Kidney (tissue), 14 donors: ENCODE results near the gene B3GNT7. TPM values are rescaled to one million over a fixed set of nuclear protein-coding genes. Genes with fewer than 3 reads are reported as not detected.
"Not testable (repeated sequence)": the region's sequence is repeated elsewhere in the genome, so short reads cannot be mapped to it uniquely, and the experiment has no call there.

Experiments used
- DNase-seq, 5 donors: peaks; one replicate each; pipeline ENCODE4 v3.0.0-alpha.2; 2013 to 2020
- FAIRE-seq: peaks from 2 replicates; lab custom pipeline; 2012; peaks lifted over from hg19 to GRCh38; lab: Jason Lieb, UNC
- H3K27ac ChIP-seq, 2 donors: one replicate each; pipeline ENCODE4 v1.7.0; 2013; ENCODE audit warnings: low read depth in 2 of 2, low read length in 2 of 2, inconsistent platforms in 1 of 2
- H3K27me3 ChIP-seq: one replicate; pipeline ENCODE4 v1.7.1; 2013; ENCODE audit warnings: low read length, inconsistent platforms; ENCODE audit not compliant: control insufficient read depth, insufficient read depth
- H3K36me3 ChIP-seq, 3 donors: one replicate each; pipeline versions ENCODE4 v1.7.0 to v1.7.1; 2013; ENCODE audit warnings: low read length in 3 of 3, control low read depth in 1 of 3, inconsistent platforms in 1 of 3; ENCODE audit not compliant: insufficient read depth in 3 of 3, control insufficient read depth in 2 of 3
- H3K4me1 ChIP-seq, 3 donors: one replicate each; pipeline versions ENCODE4 v1.7.0 to v1.7.1; 2013; ENCODE audit warnings: low read length in 3 of 3, inconsistent platforms in 1 of 3, low read depth in 1 of 3; ENCODE audit not compliant: control insufficient read depth in 2 of 3, insufficient read depth in 2 of 3
- H3K4me3 ChIP-seq, 3 donors: one replicate each; pipeline versions ENCODE4 v1.7.0 to v1.8.1; 2013; ENCODE audit warnings: low read length in 3 of 3, control low read depth in 1 of 3, inconsistent platforms in 1 of 3
- H3K9ac ChIP-seq, 3 donors: one replicate each; pipeline versions ENCODE4 v1.7.0 to v1.7.1; 2013; ENCODE audit warnings: low read length in 3 of 3, control low read depth in 1 of 3, inconsistent platforms in 1 of 3
- H3K9me3 ChIP-seq, 3 donors: one replicate each; pipeline versions ENCODE4 v1.7.0 to v1.7.1; 2013; ENCODE audit warnings: low read length in 3 of 3, control low read depth in 1 of 3, inconsistent platforms in 1 of 3; ENCODE audit not compliant: control insufficient read depth in 2 of 3, insufficient read depth in 1 of 3
- CTCF ChIP-seq: IDR thresholded peaks from 3 replicates; pipeline ENCODE4 v1.5.1; 2012; ENCODE audit warnings: mild to moderate bottlenecking, moderate library complexity, borderline replicate concordance; ENCODE audit not compliant: insufficient read depth; ENCODE audit errors: extremely low read depth
- intact Hi-C: fragments of 100-400 bp; cut with DNase I; formaldehyde crosslinking; loops from one replicate; pipeline ENCODE4 v1.11.1; 2022
- polyA plus RNA-seq: library from polyadenylated mRNA; stranded (reverse); fragments of 350-450 nt; fragmentation: Illumina TruSeq; extraction: RNeasy Lipid Tissue Mini Kit (QIAGEN cat#74804); gene quantifications from one replicate; pipeline ENCODE4 v1.2.3, GENCODE V29; 2014; ENCODE audit warnings: low read depth, low replicate concordance; ENCODE audit not compliant: insufficient read depth
- total RNA-seq: library from RNA; stranded (reverse); fragmentation: NEBNext Ultra II Directional; extraction: Animal tissue kit (Norgen Biotek cat#: 25700); gene quantifications from one replicate; pipeline ENCODE4 v1.2.1, GENCODE V29; 2021
- donor health status: control.
- donor health status: control.
- donor health status: control.
- donor health status: control.
- donor health status: control.
- donor health status: DM: yes; HTN: yes; CAD: no.
- donor health status: Normal renal cell carcinoma (clear cell type).

The B3GNT7 gene
- total and polyA plus RNA-seq, 2 donors from 2014 or later = 2.4 to 9.3 TPM

- no peak overlapping the region for H3K4me3 ChIP-seq
- no peaks in the 10 kb centered on the region for H3K27me3 ChIP-seq
- no peaks in the 10 kb centered on the region for H3K36me3 ChIP-seq
- FAIRE-seq (no peak), DNase-seq (peak in 1 of 5 donors; percentile 29)
- no peak overlapping the region for H3K27ac ChIP-seq
- intact Hi-C loops = no loop called here
- H3K4me1 ChIP-seq = no peaks in the 10 kb centered on the region
- no peak for TF ChIP-seq CTCF
- H3K9me3 ChIP-seq = no peaks in the 10 kb centered on the region
- no peak overlapping the region for H3K9ac ChIP-seq
These were observed 22.3 kb upstream of the B3GNT7 start for GRCh38 chr2:231373184-231373583.

- H3K4me1 ChIP-seq = no peaks in the 10 kb centered on the region
- intact Hi-C loops = no loop called here
- no peak for DNase-seq
- H3K27ac ChIP-seq = no peak overlapping the region
- no peak overlapping the region for H3K4me3 ChIP-seq
- H3K9ac ChIP-seq = no peak overlapping the region
- no peak for FAIRE-seq
- no peak for TF ChIP-seq CTCF
- no peaks in the 10 kb centered on the region for H3K27me3 ChIP-seq
- no peaks in the 10 kb centered on the region for H3K36me3 ChIP-seq
- no peaks in the 10 kb centered on the region for H3K9me3 ChIP-seq
These were observed 21.6 kb upstream of the B3GNT7 start for GRCh38 chr2:231373786-231374349.

- Histone ChIP-seq H3K27me3 (no peaks in the 10 kb centered on the region), H3K27ac (no peak overlapping the region), H3K9ac (no peak overlapping the region), H3K36me3 (no peaks in the 10 kb centered on the region), H3K4me3 (no peak overlapping the region), H3K9me3 (no peaks in the 10 kb centered on the region), H3K4me1 (no peaks in the 10 kb centered on the region)
- DNase-seq (no peak), FAIRE-seq (no peak)
- no peak for TF ChIP-seq CTCF
- intact Hi-C loops = no loop called here
These were observed 20.7 kb upstream of the B3GNT7 start for GRCh38 chr2:231374771-231375170.

GRCh38 chr2:231375994-231376615 is 19.4 kb upstream of the B3GNT7 start:
- DNase-seq, H3K9me3 ChIP-seq, H3K36me3 ChIP-seq, H3K4me3 ChIP-seq, H3K27ac ChIP-seq, H3K4me1 ChIP-seq, H3K27me3 ChIP-seq, H3K9ac ChIP-seq, intact Hi-C loops, FAIRE-seq: not testable (repeated sequence)
